Activated CD8-positive, alpha-beta memory T cell treated with anti-CD3 and anti-CD28 coated beads, Interleukin-2, amount 50 U/mL, for 48 hours (primary cell): ENCODE measurements around the gene SENP7.
"Not testable (repeated sequence)": the region's sequence is repeated elsewhere in the genome, so short reads cannot be mapped to it uniquely, and the experiment has no call there.

Experiments
- DNase-seq: peaks from one replicate; pipeline ENCODE4 v3.0.0-alpha.2; 2020

SENP7 gene

DNA sequence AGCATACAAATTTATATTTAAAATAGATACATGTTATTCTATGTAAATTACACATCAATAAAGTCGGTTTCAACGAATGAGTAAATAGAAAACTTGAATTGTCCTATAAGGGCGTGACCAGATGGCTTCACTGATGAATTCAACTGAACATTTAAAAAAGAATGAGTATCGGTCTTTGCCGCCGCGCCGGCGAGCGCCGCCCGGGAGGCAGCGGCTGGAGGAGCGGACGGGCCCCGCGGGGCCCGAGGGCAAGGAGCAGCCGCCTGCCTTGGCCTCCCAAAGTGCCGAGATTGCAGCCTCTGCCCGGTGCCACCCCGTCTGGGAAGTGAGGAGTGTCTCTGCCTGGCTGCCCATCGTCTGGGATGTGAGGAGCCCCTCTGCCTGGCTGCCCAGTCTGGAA is 74.4 kb downstream of the SENP7 start:
- DNase-seq = not testable (repeated sequence)

GRCh38 chr3:101433652-101434051 is 79.4 kb downstream of the SENP7 start:
- no peak for DNase-seq

DNA sequence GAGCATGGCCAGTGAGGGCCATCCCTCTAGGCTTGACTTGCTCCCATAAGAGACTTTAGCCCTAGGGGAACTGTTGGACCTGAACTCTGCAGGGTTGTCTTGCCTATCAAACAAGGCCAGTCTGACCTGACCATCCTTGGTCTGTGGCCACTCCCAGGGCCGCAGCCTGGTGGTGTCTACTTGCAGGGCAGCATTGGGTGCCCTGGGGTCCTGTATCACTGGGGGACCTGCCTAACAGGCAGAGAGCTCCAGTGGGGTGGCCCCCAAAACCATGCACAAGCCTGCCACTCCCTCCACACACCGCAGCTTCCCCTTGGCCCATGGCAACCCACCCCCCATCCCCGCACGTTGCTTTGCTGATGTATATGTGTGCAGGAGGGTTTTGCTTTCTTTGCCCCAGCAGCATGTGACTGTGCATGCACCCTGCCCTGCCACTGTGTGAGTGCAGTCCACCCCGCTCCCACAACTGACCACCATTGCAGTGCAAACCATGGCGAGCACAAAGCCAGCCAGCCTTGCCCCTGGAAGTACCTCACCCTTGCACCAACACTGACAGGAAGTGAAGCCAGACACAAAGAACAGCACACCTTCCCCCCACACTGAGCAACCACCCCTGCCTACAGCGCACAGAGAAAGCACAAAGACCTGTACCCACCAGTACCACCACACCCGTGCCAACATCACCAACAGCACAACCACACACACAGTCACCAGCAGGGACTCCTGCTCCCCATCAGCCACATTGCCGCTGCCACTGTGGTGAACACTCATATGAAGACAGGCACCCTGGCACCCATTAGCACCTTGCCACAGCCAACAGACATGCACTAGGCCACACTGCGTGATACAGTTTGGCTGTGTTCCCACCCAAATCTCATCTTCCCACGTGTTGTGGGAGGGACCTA is 88.8 kb downstream of the SENP7 start:
- DNase-seq = no peak

DNA sequence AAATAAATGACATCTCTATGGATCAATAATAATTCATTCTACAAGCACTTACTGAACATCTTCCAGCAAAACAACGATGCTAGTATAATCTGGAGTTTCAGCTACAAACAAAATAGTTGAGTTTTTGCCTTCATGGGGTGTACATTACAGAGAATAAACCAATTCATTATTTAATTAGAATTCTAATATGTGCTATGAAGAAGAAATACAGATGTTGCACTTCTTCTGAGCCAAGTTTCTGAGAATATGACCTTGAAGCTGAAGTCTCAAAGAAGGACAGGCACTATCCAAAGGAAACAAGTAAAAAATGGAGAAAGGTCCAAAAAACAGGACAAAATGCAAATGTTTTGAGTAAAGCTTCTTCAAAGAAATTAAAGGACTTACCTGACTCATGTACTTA is 94.2 kb downstream of the SENP7 start:
- no peak for DNase-seq

DNA sequence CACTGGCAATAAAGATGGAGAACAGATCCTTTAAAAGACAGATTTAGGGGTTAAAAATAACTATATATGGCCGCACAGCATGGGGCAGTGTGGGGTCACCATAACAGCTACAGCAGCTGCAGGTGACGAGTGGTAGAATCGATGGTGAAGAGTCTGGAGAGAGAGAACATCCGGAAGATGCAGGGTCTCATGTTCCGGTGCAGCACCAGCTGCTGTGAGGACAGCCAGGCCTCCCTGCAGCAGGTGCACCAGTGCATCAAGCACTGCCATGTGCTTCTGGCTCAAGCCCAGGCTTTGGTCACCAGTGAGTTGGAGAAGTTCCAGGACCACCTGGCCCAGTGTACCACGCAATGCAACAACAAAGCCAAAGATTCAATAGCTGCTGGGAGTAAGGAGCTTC is 98.9 kb downstream of the SENP7 start:
- no peak for DNase-seq

DNA sequence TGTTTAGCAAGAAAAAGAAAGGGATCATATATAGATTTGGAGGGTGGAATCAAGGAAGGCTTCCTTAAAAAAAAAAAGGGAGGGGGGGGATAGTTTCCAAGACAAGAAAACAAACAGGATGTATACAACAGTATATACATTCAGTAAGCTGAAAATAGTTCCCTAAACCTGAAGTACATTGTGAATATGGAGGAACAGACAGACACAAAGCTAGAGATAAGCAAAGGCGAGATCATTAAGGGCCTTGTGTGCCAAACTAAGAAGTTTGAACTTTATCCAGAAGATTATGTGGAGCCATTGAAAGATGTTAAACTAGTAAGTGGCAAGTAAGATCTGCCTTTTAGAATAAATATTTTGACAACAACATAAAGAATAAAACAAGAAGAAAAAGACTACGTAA is 99.4 kb downstream of the SENP7 start:
- no peak for DNase-seq

DNA sequence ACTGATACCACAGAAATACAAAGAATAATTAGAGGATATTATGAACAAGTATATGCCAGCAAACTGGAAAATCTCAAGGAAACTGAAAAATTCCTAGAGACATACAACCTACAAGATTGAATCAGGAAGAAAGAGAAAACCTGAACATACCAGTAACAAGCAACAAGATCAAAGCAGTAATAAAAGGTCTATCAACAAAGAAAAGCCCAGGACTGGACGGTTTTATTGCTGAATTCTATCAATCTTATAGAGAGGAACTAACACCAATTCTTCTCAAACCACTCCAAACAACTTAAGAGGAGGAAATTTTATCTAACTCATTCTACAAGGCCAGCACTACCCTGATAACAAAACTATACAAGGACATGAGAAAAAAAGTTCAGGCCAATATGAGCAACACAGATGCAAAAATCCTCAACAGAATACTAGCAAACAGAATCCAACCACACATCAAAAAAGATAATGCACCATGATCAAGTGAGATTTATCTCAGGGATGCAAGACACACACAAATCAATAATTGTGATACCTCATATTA is 121.5 kb downstream of the SENP7 start:
- no peak for DNase-seq

DNA sequence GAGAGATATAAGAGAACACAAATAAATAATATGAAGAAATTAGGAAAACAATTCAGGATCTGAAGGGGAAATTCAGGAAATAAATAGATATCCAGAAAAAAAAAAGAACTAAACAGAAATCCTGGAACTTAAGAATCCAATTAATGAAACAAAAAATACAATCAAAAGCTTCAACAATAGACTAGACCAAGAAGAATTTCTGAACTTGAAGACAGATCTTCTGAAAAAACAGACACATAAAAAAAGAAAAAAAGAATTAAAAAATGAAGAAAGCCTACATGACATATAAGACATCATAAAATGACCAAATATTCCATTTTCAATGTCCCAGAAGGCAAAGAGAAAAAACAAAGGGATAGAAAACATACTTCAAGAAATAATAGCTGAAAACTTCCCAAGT is 124.3 kb downstream of the SENP7 start:
- no peak for DNase-seq

DNA sequence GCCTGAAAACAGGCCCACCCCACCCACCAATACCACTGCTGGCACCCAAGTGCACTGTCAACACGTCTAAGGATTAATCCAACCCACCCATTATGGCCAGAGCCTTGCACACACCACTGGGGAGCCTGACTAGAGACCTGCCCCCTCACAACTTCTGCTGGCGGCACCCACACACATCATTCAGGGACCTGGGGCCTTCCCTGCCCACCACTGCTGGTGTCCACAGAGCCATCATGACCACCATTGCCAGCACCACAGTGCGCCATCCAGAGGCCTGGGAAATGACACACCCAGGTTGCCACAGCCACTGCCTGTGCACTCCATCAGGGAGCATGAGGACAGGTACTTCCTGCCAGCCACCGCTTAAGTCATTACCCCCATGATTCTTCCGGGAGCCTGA is 125.7 kb downstream of the SENP7 start:
- DNase-seq = no peak

DNA sequence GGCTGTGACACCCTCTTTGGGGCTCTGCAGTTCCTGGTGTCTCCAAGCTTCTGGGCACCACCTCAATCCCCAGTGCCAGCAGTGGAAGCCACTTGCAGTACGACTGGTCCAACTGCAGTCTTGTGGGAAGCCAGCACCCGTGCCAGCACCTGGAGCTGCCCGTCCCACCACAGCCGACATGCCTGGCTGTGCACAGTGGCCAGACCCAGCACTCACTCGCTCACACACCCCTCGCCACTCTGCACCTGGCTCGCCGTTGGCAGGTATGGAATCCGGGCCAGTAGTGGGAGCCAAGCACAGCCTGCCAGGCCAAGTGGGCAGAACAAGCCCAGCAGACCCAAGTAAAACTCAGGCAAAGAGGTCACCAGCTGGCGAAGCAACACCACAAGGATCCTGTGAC is 128.6 kb downstream of the SENP7 start:
- DNase-seq = no peak

DNA sequence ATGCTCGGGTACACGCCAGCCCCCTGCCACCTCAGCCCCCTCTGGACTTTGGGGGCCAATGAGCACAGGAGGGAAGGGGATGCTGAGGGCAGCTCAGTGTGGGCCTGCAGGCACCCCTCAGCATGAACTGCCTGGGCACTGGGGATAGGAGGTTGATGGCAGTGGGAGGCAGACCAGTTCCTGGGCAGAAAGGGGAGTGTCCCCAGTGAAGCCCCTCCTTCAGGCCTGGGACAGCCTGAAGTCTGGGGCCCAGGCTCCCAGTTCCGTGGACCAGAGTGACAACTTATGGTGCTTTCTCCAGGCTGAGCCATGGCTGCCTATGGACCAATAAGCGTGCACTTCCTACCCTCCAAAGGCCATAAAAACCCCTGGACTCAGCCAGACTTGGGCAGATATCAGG is 129.4 kb downstream of the SENP7 start:
- DNase-seq = no peak

DNA sequence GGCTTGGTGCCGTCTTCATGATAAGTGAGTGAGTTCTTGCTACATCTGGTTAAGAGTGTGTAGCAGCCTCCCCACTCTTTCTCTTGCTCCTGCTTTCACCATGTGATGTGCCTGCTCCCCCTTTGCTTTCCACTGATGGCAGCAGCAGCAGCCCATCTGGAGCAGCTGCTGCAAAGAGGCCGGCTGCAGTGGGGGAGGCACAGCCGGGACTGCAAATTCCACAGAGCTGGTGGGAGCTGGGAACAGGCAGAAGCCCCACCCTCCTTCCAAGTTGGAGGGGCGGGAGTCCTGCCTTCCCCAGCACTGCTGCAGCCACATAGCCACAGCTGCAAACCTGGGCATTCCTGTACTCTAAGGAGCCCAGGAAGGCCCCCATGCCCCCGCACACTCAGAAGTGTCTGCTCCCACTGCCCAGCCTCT is 129.8 kb downstream of the SENP7 start:
- DNase-seq = no peak

DNA sequence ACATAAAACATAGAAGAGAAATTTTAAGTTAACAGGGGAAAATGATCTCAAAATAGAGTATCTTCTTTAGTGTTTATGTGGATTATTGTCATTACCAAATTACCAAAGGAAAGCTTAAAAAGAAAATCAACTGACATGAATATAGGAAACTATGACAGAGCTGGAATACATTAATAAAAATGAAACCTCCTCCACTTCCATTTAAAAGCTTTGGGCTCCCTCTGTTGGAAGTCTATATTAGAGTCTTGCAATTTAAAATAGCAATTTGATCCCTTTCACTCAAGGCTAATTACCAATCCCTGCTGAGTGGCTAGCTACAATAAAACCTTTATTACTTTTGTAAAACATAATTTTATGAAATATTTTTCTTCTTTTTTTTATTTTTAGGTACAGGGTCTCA is 131.2 kb downstream of the SENP7 start:
- DNase-seq = no peak

- DNase-seq = no peak
These were observed 133.2 kb downstream of the SENP7 start for GRCh38 chr3:101379658-101380376.

DNA sequence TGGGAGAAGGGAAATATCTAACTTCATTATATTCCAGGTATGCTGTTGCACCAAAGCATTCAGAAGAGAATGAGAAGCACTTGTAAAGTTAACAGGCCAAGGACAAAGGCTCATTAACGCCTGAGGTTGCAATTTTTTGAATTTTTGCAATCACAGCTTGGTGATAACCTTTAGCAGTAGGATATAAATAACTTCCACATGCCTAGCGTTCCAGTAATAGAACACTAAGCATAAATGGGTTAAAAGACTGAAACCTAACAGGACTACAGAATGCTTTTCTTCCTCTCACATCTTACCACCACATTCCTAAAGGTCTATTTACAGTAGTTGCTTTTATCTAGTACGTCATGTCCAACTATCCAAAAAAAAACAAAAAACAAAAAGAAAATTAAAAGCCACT is 135.2 kb downstream of the SENP7 start:
- no peak for DNase-seq

DNA sequence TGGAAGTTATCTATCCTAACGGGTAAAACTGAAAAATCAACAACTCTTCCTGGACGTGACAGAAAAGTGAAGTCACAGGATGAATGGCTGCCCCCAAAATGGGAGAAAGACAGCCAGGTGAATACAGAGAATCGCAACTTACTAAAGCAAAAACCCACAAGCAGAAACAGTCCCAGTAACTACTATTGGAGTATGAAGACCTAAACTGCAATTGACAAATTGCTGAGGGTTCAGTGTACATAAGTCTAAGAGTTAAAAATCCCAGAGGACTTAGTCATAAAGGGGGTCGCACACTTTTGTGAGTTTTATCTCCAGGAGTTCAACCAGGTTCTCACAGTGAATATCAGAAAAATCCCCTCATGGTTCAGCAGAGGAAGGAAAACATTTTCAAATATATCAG is 135.8 kb downstream of the SENP7 start:
- no peak for DNase-seq

GRCh38 chr3:101375586-101375985 is 137.4 kb downstream of the SENP7 start:
- DNase-seq = no peak

- DNase-seq = no peak
These were observed 150.6 kb downstream of the SENP7 start for GRCh38 chr3:101362406-101362805.

GRCh38 chr3:101351829-101352228 is 161.2 kb downstream of the SENP7 start:
- no peak for DNase-seq

GRCh38 chr3:101340591-101340990 is 172.4 kb downstream of the SENP7 start:
- no peak for DNase-seq

- no peak for DNase-seq
These were observed 179.1 kb downstream of the SENP7 start for GRCh38 chr3:101333883-101334282.

DNA sequence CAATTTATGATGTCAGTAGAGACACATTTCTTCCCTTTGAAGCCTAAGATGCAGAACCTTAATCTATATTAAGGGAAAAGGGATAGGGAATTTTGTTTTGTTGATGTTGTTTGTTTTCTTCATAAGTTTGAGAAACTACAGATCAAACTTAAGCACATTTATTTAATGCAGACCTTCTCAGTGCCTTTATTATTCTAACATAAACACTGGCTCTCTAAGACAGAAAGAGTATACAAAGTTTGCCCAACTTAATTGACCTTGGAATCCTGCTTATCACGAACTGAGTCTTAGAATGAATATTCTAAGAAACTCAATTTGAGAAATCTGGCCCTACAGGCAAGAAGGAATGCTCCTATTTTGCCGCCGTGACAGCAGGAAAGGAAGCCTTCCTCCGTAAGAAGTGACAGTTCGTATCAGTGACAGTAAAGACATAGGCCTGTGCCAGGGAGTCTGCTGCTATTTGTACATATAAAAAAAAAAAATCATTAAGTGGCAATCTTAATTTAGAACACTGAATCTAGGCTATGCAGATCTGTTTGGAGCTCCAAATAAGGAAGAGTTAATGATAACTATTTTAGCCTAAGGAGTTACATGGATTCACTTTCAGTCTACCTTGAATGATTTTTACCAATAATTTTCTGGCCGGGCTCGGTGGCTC is 183.9 kb downstream of the SENP7 start:
- DNase-seq = no peak

- DNase-seq = no peak
These were observed 187.4 kb downstream of the SENP7 start for GRCh38 chr3:101325393-101326134.
